Panc1 (cell line): ENCODE data around the gene GH2. TPM values are rescaled to one million over a fixed set of nuclear protein-coding genes. Genes with fewer than 3 reads are reported as not detected.
A peak's percentile ranks its signal among the peaks of the same experiment; 100 is the strongest.
"Not testable (repeated sequence)": the region's sequence is repeated elsewhere in the genome, so short reads cannot be mapped to it uniquely, and the experiment has no call there.

Source experiments
- ATAC-seq: fragments of 200-7000 bp; cut with Tn5 transposase; 2 replicates; pipeline ENCODE4 v1.9.1; 2020; ENCODE audit warnings: mild to moderate bottlenecking, moderate library complexity
- BruUV-seq: library from RNA; stranded (reverse); fragments of 400-500 nt; replicated peaks from 2 replicates; lab custom pipeline; 2021; lab: Mats Ljungman, UMichigan
- CTCF ChIA-PET: fragments of 300-600 bp; sonication (Branson Sonifier 250); formaldehyde crosslinking; loops from one replicate; lab custom pipeline; 2022; ENCODE audit warnings: antibody characterized with exemption; lab: Charles Lee
- POLR2A ChIA-PET: fragments of 300-600 bp; sonication (Branson Sonifier 250); formaldehyde crosslinking; loops from one replicate; lab custom pipeline; 2022; ENCODE audit warnings: antibody characterized with exemption; lab: Charles Lee
- DNase-seq: peaks from one replicate; pipeline ENCODE4 v3.0.0-alpha.2; 2010; ENCODE audit warnings: low read depth, low spot score
- H3K27ac ChIP-seq: 2 replicates; pipeline ENCODE4 v1.5.1; 2011; ENCODE audit warnings: mild to moderate bottlenecking, low read length, inconsistent platforms
- H3K27me3 ChIP-seq: fragments of 200-500 bp; sonication (Bioruptor generic); 2 replicates; pipeline ENCODE4 v1.6.0; 2014; ENCODE audit warnings: low read length, inconsistent platforms; ENCODE audit not compliant: control insufficient read depth, insufficient read depth
- H3K36me3 ChIP-seq: fragments of 200-500 bp; sonication (Bioruptor generic); 2 replicates; pipeline ENCODE4 v1.5.1; 2014; ENCODE audit warnings: inconsistent platforms, mild to moderate bottlenecking, low read length, moderate library complexity; ENCODE audit not compliant: control insufficient read depth, insufficient read depth
- H3K4me1 ChIP-seq: 2 replicates; pipeline ENCODE4 v1.5.1; 2011; ENCODE audit warnings: inconsistent platforms, mild to moderate bottlenecking, low read length, moderate library complexity; ENCODE audit not compliant: control insufficient read depth, insufficient read depth
- H3K4me3 ChIP-seq, 2 experiments: 2 replicates each; pipeline ENCODE4 v1.5.1; 2011 to 2012; ENCODE audit warnings: low read depth in 2 of 2, low read length in 2 of 2, mild to moderate bottlenecking in 2 of 2, inconsistent platforms in 1 of 2, moderate library complexity in 1 of 2
- H3K9me3 ChIP-seq: fragments of 200-500 bp; sonication (Bioruptor generic); 2 replicates; pipeline ENCODE4 v1.5.1; 2014; ENCODE audit warnings: low read depth, mild to moderate bottlenecking, inconsistent platforms, low read length, moderate library complexity; ENCODE audit not compliant: control insufficient read depth, insufficient read depth
- POLR2AphosphoS5 ChIP-seq: IDR thresholded peaks from 2 replicates; pipeline ENCODE4 v1.6.1; 2012; ENCODE audit warnings: mild to moderate bottlenecking, low read depth, low read length, moderate library complexity
- REST ChIP-seq, 2 experiments: IDR thresholded peaks; 2 replicates each; pipeline ENCODE4 v1.6.1; 2011 to 2012; ENCODE audit warnings: low read depth in 2 of 2, control low read depth in 1 of 2, low read length in 1 of 2, mild to moderate bottlenecking in 1 of 2, moderate library complexity in 1 of 2; ENCODE audit not compliant: insufficient read depth in 1 of 2
- SIN3A ChIP-seq: IDR thresholded peaks from 2 replicates; pipeline ENCODE4 v1.6.1; 2012; ENCODE audit warnings: low read depth, mild to moderate bottlenecking, low read length, moderate library complexity, borderline replicate concordance; ENCODE audit not compliant: insufficient read depth
- TCF7L2 ChIP-seq: IDR thresholded peaks from 2 replicates; pipeline ENCODE4 v1.6.1; 2011; ENCODE audit warnings: mild to moderate bottlenecking, low read depth, low read length, inconsistent platforms
- in situ Hi-C: cut with HindIII; loops from 2 replicates; pipeline ENCODE4 v1.10.0; 2016; ENCODE audit warnings: low sequenced_read_pairs, low pct_unique_long_range_greater_than_20kb
- intact Hi-C: fragments of 100-400 bp; cut with micrococcal nuclease; formaldehyde crosslinking; loops from one replicate; pipeline ENCODE4 v1.10.0; 2022; ENCODE audit not compliant: unreplicated experiment
- total RNA-seq: library from RNA; stranded (reverse); gene quantifications from one replicate; pipeline ENCODE4 v1.2.1, GENCODE V29; 2021; ENCODE audit not compliant: unreplicated experiment
- TF ChIP-seq, protein P1 (sequence below): fragments of 450-650 bp; IDR thresholded peaks from 2 replicates; pipeline ENCODE4 v1.5.1; 2017; ENCODE audit warnings: mild to moderate bottlenecking

The GH2 gene
- total RNA-seq, 1 experiment from 2014 or later = not detected

- intact Hi-C loops (no loop called here), in situ Hi-C loops (no loop called here)
- H3K4me1 ChIP-seq = peaks cover 16% of the 10 kb centered on the region
- no peaks in the 10 kb centered on the region for H3K27me3 ChIP-seq
- TF ChIP-seq SIN3A (no peak), TCF7L2 (no peak), POLR2AphosphoS5 (no peak), REST (IDR thresholded peaks at IDR 0.05; ENCODE audit: insufficient read depth in 1 of 2, low read depth in 2 of 2, low read length in 1 of 2) (no peak)
- TF ChIP-seq, protein P1, sequence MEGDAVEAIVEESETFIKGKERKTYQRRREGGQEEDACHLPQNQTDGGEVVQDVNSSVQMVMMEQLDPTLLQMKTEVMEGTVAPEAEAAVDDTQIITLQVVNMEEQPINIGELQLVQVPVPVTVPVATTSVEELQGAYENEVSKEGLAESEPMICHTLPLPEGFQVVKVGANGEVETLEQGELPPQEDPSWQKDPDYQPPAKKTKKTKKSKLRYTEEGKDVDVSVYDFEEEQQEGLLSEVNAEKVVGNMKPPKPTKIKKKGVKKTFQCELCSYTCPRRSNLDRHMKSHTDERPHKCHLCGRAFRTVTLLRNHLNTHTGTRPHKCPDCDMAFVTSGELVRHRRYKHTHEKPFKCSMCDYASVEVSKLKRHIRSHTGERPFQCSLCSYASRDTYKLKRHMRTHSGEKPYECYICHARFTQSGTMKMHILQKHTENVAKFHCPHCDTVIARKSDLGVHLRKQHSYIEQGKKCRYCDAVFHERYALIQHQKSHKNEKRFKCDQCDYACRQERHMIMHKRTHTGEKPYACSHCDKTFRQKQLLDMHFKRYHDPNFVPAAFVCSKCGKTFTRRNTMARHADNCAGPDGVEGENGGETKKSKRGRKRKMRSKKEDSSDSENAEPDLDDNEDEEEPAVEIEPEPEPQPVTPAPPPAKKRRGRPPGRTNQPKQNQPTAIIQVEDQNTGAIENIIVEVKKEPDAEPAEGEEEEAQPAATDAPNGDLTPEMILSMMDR = no peak
- H3K4me3 ChIP-seq = no peak overlapping the region
- peaks cover 6% of the 10 kb centered on the region; the same call in 1 of the 2 replicates for H3K36me3 ChIP-seq
- CTCF ChIA-PET = no interaction called here
- no TSS peak for BruUV-seq
- no peak for DNase-seq
- ATAC-seq = no peak
- POLR2A ChIA-PET = no interaction called here
- H3K27ac ChIP-seq = no peak overlapping the region
- H3K9me3 ChIP-seq = no peaks in the 10 kb centered on the region
Measured at GRCh38 chr17:63845509-63845908, 36.2 kb downstream of the GH2 start.

DNA sequence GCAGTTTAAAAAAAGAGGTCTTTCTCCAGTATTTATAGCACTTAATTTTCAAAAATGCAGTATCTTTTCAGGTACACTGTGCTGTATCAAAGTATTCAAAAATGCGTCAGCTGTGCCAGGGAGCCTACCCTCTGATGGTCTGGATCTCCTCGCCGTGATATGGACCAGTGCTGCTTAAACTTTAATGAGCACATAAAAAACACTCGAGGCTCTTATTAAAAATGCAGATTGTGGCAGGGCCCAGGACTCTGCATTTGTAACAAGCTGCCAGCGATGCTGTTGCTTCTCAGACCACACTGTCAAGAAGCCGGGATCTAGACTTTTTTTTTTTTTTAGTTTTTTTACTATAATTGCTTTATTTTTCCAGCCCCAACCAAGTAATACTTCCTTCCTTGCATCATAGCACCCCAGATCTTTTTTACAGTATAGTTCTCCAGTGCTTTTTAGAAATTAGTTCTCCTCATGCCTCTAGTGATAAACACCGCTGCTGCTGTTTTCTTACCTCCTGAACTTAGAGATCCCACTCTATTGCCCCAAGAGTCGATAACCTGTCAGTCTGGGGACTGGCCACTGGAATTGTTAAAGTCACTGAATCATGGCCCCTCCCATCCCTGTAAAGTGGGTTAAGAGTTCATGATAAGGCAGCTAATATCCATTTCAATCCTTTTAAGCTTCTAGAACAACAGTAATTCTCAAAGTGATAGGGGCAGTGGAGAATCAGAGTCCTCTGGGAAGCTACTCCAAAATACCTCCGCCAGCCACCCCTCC lies 37.6 kb downstream of the GH2 start:
- no peak for TF ChIP-seq REST (IDR thresholded peaks at IDR 0.05; ENCODE audit: insufficient read depth in 1 of 2, low read depth in 2 of 2, low read length in 1 of 2)
- TF ChIP-seq SIN3A = no peak
- no peak for TF ChIP-seq POLR2AphosphoS5
- TF ChIP-seq, protein P1 = no peak
- TF ChIP-seq TCF7L2 = no peak
- ATAC-seq (no peak), DNase-seq (no peak)
- in situ Hi-C loops (no loop called here), intact Hi-C loops (no loop called here)
- peaks cover 6% of the 10 kb centered on the region; the same call in 1 of the 2 replicates for H3K36me3 ChIP-seq
- H3K27ac ChIP-seq = peak overlapping the region; percentile 86
- ChIA-PET CTCF (interaction anchor here (0.6 kb wide), 2 partner anchors 15 to 60 kb away, joined by 3 to 5 read pairs; no protein-coding TSS in a partner anchor), POLR2A (interaction anchor here (0.6 kb wide), 3 partner anchors 14 to 177 kb away, joined by 3 to 8 read pairs (median 4); no protein-coding TSS in a partner anchor)
- no TSS peak for BruUV-seq
- H3K9me3 ChIP-seq = no peaks in the 10 kb centered on the region
- H3K27me3 ChIP-seq = no peaks in the 10 kb centered on the region
- peaks cover 27% of the 10 kb centered on the region for H3K4me1 ChIP-seq
- H3K4me3 ChIP-seq = peak overlapping the region; percentile 67 to 82

DNA sequence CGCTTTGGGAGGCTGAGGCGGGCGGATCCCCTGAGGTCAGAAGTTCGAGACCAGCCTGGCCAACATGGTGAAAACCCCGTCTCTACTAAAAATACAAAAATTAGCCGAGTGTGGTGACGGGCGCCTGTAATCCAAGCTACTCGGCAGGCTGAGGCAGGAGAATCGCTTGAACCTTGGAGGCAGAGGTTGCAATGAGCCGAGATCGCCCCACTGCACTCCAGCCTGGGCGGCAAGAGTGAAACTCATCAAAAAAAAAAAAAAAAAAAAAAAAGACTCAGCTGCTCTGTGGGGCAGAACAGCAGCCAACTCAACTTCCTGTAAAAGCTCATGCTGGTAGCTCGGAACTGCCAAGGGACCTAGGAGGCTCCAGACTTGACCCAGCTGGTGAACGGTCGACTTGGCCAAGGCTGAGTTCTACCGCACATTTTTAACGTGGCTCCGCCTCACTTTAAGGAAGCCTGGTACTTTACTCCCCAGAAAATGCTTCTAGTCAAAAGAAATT lies 38.3 kb downstream of the GH2 start:
- intact Hi-C loops, ATAC-seq, DNase-seq, H3K9me3 ChIP-seq, BruUV-seq, in situ Hi-C loops, H3K27me3 ChIP-seq, H3K36me3 ChIP-seq: not testable (repeated sequence)
- Histone ChIP-seq H3K27ac (peak overlapping the region; percentile 86), H3K4me3 (peak overlapping the region; percentile 67 to 82), H3K4me1 (peaks cover 31% of the 10 kb centered on the region)
- ChIA-PET CTCF (interaction anchor here (0.6 kb wide), 2 partner anchors 16 to 61 kb away, joined by 3 to 5 read pairs; no protein-coding TSS in a partner anchor), POLR2A (interaction anchor here (0.6 kb wide), 2 partner anchors 13 to 177 kb away, joined by 3 to 4 read pairs; no protein-coding TSS in a partner anchor)
